ENCODE results near the gene ZNF892.
"Not testable (repeated sequence)": the region's sequence is repeated elsewhere in the genome, so short reads cannot be mapped to it uniquely, and the experiment has no call there.

The ZNF892 gene

DNA sequence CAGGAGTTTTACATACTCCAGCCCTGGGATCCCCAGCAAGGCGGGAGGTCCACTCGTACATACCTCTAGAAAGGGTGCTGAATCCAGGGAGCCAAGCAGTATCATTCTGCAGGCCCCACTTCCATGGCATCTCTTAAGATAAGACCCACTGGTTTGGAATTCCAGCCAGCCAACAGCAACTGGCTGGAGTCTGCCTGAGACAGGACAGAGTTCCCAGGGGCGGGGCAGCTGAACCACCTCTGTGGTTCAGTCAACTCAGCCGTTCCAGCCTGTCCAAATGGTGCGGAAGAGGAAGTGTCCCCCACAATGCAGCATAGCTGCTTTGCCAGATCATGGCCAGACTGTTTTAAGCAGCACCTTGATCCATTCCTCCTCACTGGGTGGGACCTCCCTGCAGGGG, 33.2 kb downstream of the ZNF892 start:
- no peak for DNase-seq (ENCODE audit: low read depth)
- TF ChIP-seq, protein P1, sequence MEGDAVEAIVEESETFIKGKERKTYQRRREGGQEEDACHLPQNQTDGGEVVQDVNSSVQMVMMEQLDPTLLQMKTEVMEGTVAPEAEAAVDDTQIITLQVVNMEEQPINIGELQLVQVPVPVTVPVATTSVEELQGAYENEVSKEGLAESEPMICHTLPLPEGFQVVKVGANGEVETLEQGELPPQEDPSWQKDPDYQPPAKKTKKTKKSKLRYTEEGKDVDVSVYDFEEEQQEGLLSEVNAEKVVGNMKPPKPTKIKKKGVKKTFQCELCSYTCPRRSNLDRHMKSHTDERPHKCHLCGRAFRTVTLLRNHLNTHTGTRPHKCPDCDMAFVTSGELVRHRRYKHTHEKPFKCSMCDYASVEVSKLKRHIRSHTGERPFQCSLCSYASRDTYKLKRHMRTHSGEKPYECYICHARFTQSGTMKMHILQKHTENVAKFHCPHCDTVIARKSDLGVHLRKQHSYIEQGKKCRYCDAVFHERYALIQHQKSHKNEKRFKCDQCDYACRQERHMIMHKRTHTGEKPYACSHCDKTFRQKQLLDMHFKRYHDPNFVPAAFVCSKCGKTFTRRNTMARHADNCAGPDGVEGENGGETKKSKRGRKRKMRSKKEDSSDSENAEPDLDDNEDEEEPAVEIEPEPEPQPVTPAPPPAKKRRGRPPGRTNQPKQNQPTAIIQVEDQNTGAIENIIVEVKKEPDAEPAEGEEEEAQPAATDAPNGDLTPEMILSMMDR (conservative IDR thresholded peaks at IDR 0.05; ENCODE audit: low read depth, low read length) = no peak
- no peak overlapping the region for H3K4me3 ChIP-seq (ENCODE audit: low read length)

DNA sequence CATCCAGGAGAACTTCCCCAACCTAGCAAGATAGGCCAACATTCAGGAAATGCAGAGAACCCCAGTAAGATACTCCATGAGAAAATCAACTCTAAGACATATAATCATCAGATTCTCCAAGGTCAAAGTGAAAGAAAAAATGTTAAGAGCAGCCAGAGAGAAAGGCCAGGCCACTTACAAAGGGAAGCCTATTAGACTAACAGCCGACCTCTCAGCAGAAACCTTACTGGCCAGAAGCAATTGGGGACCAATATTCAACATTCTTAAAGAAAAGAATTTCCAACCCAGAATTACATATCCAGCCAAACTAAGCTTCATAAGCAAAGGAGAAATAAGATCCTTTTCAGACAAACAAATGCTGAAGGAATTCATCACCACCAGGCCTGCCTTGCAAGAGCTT, 34.8 kb downstream of the ZNF892 start:
- DNase-seq (ENCODE audit: low read depth); H3K4me3 ChIP-seq (ENCODE audit: low read length): not testable (repeated sequence)

All from retinal pigment epithelial cell (primary cell).